ENCODE data around the gene NYNRIN. TPM values are rescaled to one million over a fixed set of nuclear protein-coding genes. Genes with fewer than 3 reads are reported as not detected.

NYNRIN gene
- total RNA-seq, 2 donors from 2014 or later: 6.0 to 10.1 TPM

GRCh38 chr14:24376448-24377070 is 22.2 kb upstream of the NYNRIN start:
- no peak for TF ChIP-seq CTCF (IDR thresholded peaks at IDR 0.05)
- Histone ChIP-seq H3K27ac (no peak overlapping the region), H3K4me1 (peaks cover 0 to 9% of the 10 kb centered on the region in 2 donors), H3K36me3 (peaks cover 6% of the 10 kb centered on the region), H3K4me3 (no peak overlapping the region), H3K9me3 (no peaks in the 10 kb centered on the region), H3K27me3 (no peaks in the 10 kb centered on the region)
- DNase-seq (ENCODE audit: low spot score): no peak

- Histone ChIP-seq H3K36me3 (peaks cover 6% of the 10 kb centered on the region), H3K27ac (no peak overlapping the region), H3K4me1 (peaks cover 0 to 9% of the 10 kb centered on the region in 2 donors), H3K4me3 (no peak overlapping the region), H3K9me3 (no peaks in the 10 kb centered on the region), H3K27me3 (no peaks in the 10 kb centered on the region)
- no peak for DNase-seq (ENCODE audit: low spot score)
- TF ChIP-seq CTCF (IDR thresholded peaks at IDR 0.05): no peak
Observed at GRCh38 chr14:24377126-24377525, 21.7 kb upstream of the NYNRIN start.

GRCh38 chr14:24377657-24378056 is 21.1 kb upstream of the NYNRIN start:
- no peaks in the 10 kb centered on the region for H3K27me3 ChIP-seq
- H3K4me1 ChIP-seq: peaks cover 0 to 9% of the 10 kb centered on the region in 2 donors
- TF ChIP-seq CTCF (IDR thresholded peaks at IDR 0.05): no peak
- H3K27ac ChIP-seq: no peak overlapping the region
- peaks cover 6% of the 10 kb centered on the region for H3K36me3 ChIP-seq
- no peak overlapping the region for H3K4me3 ChIP-seq
- H3K9me3 ChIP-seq: no peaks in the 10 kb centered on the region
- DNase-seq (ENCODE audit: low spot score): no peak

- Histone ChIP-seq H3K36me3 (peaks cover 6% of the 10 kb centered on the region), H3K27ac (no peak overlapping the region)
Observed at GRCh38 chr14:24378327-24378726, 20.5 kb upstream of the NYNRIN start.

GRCh38 chr14:24378981-24379906 is 19.6 kb upstream of the NYNRIN start:
- no peak for DNase-seq (ENCODE audit: low spot score)
- Histone ChIP-seq H3K4me3 (no peak overlapping the region), H3K27me3 (no peaks in the 10 kb centered on the region), H3K36me3 (no peaks in the 10 kb centered on the region), H3K27ac (no peak overlapping the region), H3K9me3 (no peaks in the 10 kb centered on the region), H3K4me1 (peaks cover 0 to 9% of the 10 kb centered on the region in 2 donors)
- TF ChIP-seq CTCF (IDR thresholded peaks at IDR 0.05): no peak

More at GRCh38 chr14:24378327-24378726, 20.5 kb upstream of the NYNRIN start:
- peaks cover 0 to 9% of the 10 kb centered on the region in 2 donors for H3K4me1 ChIP-seq
- DNase-seq (ENCODE audit: low spot score): no peak
- no peak for TF ChIP-seq CTCF (IDR thresholded peaks at IDR 0.05)
- H3K27me3 ChIP-seq: no peaks in the 10 kb centered on the region
- H3K4me3 ChIP-seq: no peak overlapping the region
- no peaks in the 10 kb centered on the region for H3K9me3 ChIP-seq
